Measurements from ENCODE around the gene VAPB.

DNA sequence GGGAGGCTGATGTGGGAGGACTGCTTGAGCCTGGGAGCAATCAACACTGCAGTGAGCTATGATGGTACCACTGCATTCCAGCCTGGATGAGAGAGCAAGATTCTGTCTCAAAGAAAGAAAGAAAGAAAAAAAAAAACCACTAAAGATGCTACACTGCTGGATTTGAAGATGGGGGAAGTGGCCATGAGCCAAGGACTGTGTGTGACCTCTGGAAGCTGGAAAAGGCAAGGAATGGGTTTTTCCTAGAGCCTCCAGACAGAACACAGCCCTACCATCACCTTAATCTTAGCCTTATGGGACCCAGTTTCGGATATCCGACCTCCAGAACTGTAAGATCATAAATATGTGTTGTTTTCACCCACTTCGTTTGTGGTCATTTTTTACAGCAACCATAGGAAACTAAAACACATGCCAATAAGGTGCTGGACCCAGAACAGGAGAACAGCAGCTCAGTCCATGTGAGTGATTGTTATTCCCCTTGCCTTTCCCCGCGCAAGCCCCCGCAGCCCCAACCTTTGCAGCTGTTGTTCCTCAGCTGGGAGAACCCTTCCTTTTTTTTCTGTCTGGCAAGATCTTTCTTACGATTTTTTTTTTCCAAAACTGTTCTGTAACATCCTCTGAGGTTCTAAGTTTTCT is 11.1 kb upstream of the VAPB start:
- TF ChIP-seq POLR2A (IDR thresholded peaks at IDR 0.05; ENCODE audit: low read depth, low read length) (no peak), MXI1 (IDR thresholded peaks at IDR 0.05; ENCODE audit: borderline replicate concordance, low read depth, low read length) (no peak), NFE2L2 (IDR thresholded peaks at IDR 0.05; ENCODE audit: low read depth, low read length) (no peak), RFX5 (IDR thresholded peaks at IDR 0.05; ENCODE audit: low read depth, low read length) (no peak), CHD1 (IDR thresholded peaks at IDR 0.05; ENCODE audit: low read depth, low read length) (no peak), RAD21 (IDR thresholded peaks at IDR 0.05; ENCODE audit: low read length) (no peak), FOS (IDR thresholded peaks at IDR 0.05; ENCODE audit: low read depth, low read length) (no peak)
- TF ChIP-seq, protein P1, sequence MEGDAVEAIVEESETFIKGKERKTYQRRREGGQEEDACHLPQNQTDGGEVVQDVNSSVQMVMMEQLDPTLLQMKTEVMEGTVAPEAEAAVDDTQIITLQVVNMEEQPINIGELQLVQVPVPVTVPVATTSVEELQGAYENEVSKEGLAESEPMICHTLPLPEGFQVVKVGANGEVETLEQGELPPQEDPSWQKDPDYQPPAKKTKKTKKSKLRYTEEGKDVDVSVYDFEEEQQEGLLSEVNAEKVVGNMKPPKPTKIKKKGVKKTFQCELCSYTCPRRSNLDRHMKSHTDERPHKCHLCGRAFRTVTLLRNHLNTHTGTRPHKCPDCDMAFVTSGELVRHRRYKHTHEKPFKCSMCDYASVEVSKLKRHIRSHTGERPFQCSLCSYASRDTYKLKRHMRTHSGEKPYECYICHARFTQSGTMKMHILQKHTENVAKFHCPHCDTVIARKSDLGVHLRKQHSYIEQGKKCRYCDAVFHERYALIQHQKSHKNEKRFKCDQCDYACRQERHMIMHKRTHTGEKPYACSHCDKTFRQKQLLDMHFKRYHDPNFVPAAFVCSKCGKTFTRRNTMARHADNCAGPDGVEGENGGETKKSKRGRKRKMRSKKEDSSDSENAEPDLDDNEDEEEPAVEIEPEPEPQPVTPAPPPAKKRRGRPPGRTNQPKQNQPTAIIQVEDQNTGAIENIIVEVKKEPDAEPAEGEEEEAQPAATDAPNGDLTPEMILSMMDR (conservative IDR thresholded peaks at IDR 0.05; ENCODE audit: low read depth, low read length): no peak
- TF ChIP-seq, protein P2, sequence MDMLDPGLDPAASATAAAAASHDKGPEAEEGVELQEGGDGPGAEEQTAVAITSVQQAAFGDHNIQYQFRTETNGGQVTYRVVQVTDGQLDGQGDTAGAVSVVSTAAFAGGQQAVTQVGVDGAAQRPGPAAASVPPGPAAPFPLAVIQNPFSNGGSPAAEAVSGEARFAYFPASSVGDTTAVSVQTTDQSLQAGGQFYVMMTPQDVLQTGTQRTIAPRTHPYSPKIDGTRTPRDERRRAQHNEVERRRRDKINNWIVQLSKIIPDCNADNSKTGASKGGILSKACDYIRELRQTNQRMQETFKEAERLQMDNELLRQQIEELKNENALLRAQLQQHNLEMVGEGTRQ (IDR thresholded peaks at IDR 0.05; ENCODE audit: low read depth, low read length): no peak

All from IMR-90 (cell line).